Fibroblast of lung (primary cell): ENCODE measurements around the gene CMIP. TPM values are rescaled to one million over a fixed set of nuclear protein-coding genes. Genes with fewer than 3 reads are reported as not detected.

Experiments
- DNase-seq, 2 donors: peaks; one replicate each; pipeline versions ENCODE4 v3.0.0 to v3.0.0-alpha.2; 2010; ENCODE audit warnings: low read depth in 2 of 2
- H2AFZ ChIP-seq: 2 replicates; pipeline ENCODE4 v1.5.1; 2012; ENCODE audit warnings: low read length, control low read depth, inconsistent platforms
- H3K27ac ChIP-seq: 2 replicates; pipeline ENCODE4 v1.5.1; 2011; ENCODE audit warnings: low read length, control low read depth; ENCODE audit not compliant: insufficient read depth
- H3K27me3 ChIP-seq: 2 replicates; pipeline ENCODE4 v1.5.1; 2011; ENCODE audit warnings: mild to moderate bottlenecking, low read length; ENCODE audit not compliant: control insufficient read depth, insufficient read depth
- H3K36me3 ChIP-seq: 2 replicates; pipeline ENCODE4 v1.5.1; 2011; ENCODE audit warnings: low read length; ENCODE audit not compliant: control insufficient read depth, insufficient read depth
- H3K4me1 ChIP-seq: 2 replicates; pipeline ENCODE4 v1.5.1; 2011; ENCODE audit warnings: low read length; ENCODE audit not compliant: control insufficient read depth, insufficient read depth; ENCODE audit errors: extremely low read depth
- H3K4me2 ChIP-seq: 2 replicates; pipeline ENCODE4 v1.5.1; 2011; ENCODE audit warnings: low read length, control low read depth; ENCODE audit not compliant: insufficient read depth; ENCODE audit errors: extremely low read depth
- H3K4me3 ChIP-seq, 4 experiments: fragments of 200-600 bp in 1 of 4; sonication (generic) in 1 of 4; replicated peaks in 1 of 4; 2 replicates each; pipeline ENCODE4 v1.5.1; 2011 to 2016; ENCODE audit warnings: low read length in 4 of 4, low read depth in 3 of 4, mild to moderate bottlenecking in 3 of 4, control low read depth in 2 of 4, inconsistent platforms in 1 of 4, mixed read lengths in 1 of 4; ENCODE audit not compliant: insufficient read depth in 1 of 4; ENCODE audit errors: control extremely low read depth in 1 of 4
- H3K79me2 ChIP-seq: 2 replicates; pipeline ENCODE4 v1.5.1; 2012; ENCODE audit warnings: mild to moderate bottlenecking, low read length, inconsistent platforms; ENCODE audit not compliant: control insufficient read depth, insufficient read depth
- H3K9ac ChIP-seq: 2 replicates; pipeline ENCODE4 v1.5.1; 2011; ENCODE audit warnings: mild to moderate bottlenecking, low read length, control low read depth; ENCODE audit not compliant: insufficient read depth
- H3K9me3 ChIP-seq: 2 replicates; pipeline ENCODE4 v1.5.1; 2012; ENCODE audit warnings: low read depth, low read length; ENCODE audit not compliant: control insufficient read depth, insufficient read depth
- H4K20me1 ChIP-seq: 2 replicates; pipeline ENCODE4 v1.5.1; 2011; ENCODE audit warnings: low read length; ENCODE audit not compliant: control insufficient read depth, insufficient read depth; ENCODE audit errors: extremely low read depth
- EZH2 ChIP-seq: IDR thresholded peaks from 2 replicates; pipeline ENCODE4 v1.5.1; 2012; ENCODE audit warnings: low read length, control low read depth, mild to moderate bottlenecking; ENCODE audit errors: missing control alignments
- polyA plus RNA-seq, 2 donors: library from polyadenylated mRNA; depleted of rRNA in 1 of 2; stranded (reverse) in 1 of 2; unstranded in 1 of 2; fragments of >200 nt; gene quantifications; 2 replicates each; pipeline ENCODE4 v1.2.1, GENCODE V29; 2011 to 2012; ENCODE audit warnings: missing spikeins in 1 of 2
- total RNA-seq: library from RNA; depleted of rRNA; stranded (reverse); fragments of >200 nt; gene quantifications from 2 replicates; pipeline ENCODE4 v1.2.1, GENCODE V29; 2014
- TF ChIP-seq, protein P1 (sequence below), 2 donors: IDR thresholded peaks in 1 of 2; conservative IDR thresholded peaks in 1 of 2; 1 replicate in 1 of 2; 2 replicates in 1 of 2; pipeline ENCODE4 v1.5.1; 2011 to 2012; ENCODE audit warnings: low read length in 2 of 2, control low read depth in 1 of 2, inconsistent platforms in 1 of 2, low read depth in 1 of 2, mild to moderate bottlenecking in 1 of 2

CMIP gene
- total and polyA plus RNA-seq, 2 donors (not counting 1 experiment from before 2014, with no cell fraction given) = 1.9 to 5.1 TPM

DNA sequence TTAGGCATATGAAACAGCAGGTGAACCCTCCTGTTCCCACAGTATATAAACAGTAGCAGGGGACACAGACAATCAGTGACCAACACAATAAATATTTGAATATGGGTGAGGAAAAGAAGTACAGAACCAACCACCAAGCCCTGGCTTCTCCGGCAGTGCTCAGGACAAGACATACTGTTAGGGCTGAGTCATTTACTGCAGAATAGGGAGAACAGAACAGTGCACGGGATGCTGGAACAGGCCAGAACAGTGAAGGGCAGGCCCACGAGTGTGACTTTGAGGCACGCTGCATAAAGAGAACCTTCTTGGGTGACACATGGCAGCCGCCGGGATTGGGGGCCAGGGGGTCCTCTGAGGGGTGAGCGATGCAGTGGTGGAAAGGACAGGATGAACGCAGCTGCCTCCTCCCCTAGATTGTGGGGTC lies 160.4 kb downstream of the CMIP start:
- DNase-seq = peak; percentile 50 to 90
- Histone ChIP-seq H3K4me3 (no peak overlapping the region), H3K27me3 (no peaks in the 10 kb centered on the region), H3K9ac (no peak overlapping the region), H4K20me1 (no peaks in the 10 kb centered on the region), H3K4me2 (no peak overlapping the region), H3K27ac (no peak overlapping the region), H2AFZ (no peak overlapping the region), H3K79me2 (no peaks in the 10 kb centered on the region), H3K4me1 (peaks cover 5% of the 10 kb centered on the region), H3K9me3 (no peaks in the 10 kb centered on the region), H3K36me3 (no peaks in the 10 kb centered on the region)
- TF ChIP-seq, protein P1, sequence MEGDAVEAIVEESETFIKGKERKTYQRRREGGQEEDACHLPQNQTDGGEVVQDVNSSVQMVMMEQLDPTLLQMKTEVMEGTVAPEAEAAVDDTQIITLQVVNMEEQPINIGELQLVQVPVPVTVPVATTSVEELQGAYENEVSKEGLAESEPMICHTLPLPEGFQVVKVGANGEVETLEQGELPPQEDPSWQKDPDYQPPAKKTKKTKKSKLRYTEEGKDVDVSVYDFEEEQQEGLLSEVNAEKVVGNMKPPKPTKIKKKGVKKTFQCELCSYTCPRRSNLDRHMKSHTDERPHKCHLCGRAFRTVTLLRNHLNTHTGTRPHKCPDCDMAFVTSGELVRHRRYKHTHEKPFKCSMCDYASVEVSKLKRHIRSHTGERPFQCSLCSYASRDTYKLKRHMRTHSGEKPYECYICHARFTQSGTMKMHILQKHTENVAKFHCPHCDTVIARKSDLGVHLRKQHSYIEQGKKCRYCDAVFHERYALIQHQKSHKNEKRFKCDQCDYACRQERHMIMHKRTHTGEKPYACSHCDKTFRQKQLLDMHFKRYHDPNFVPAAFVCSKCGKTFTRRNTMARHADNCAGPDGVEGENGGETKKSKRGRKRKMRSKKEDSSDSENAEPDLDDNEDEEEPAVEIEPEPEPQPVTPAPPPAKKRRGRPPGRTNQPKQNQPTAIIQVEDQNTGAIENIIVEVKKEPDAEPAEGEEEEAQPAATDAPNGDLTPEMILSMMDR (conservative IDR thresholded peaks at IDR 0.05 in 1 of 2, IDR thresholded peaks at IDR 0.05 in 1 of 2; ENCODE audit: low read depth in 1 of 2, low read length in 2 of 2) = no peak
- no peak for TF ChIP-seq EZH2

DNA sequence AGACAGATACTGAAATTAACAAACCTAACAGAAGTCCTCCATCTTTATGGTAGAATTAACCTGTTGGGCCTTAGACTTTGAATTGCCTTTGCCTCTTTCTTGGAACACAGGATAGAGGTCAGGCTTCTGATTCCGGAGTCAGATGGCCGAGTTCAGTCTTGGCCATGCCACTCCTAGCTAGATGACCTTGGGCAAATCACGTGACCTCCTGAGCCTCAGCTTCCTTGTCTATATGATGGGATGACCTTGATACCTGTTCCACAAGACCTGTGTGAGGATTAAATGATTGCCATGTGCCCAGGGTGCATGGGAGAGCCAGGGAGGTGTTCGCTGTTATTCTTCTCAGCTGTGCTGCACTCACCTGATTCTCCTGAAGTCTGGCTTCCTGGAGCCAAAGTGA lies 161.4 kb downstream of the CMIP start:
- no peak overlapping the region for H3K9ac ChIP-seq
- no peaks in the 10 kb centered on the region for H3K27me3 ChIP-seq
- no peak for DNase-seq
- TF ChIP-seq EZH2 = no peak
- TF ChIP-seq, protein P1 (conservative IDR thresholded peaks at IDR 0.05 in 1 of 2, IDR thresholded peaks at IDR 0.05 in 1 of 2; ENCODE audit: low read depth in 1 of 2, low read length in 2 of 2) = no peak
- no peaks in the 10 kb centered on the region for H3K79me2 ChIP-seq
- peaks cover 9% of the 10 kb centered on the region for H3K4me1 ChIP-seq
- H3K4me2 ChIP-seq = no peak overlapping the region
- H3K27ac ChIP-seq = no peak overlapping the region
- H3K9me3 ChIP-seq = no peaks in the 10 kb centered on the region
- H3K36me3 ChIP-seq = no peaks in the 10 kb centered on the region
- no peak overlapping the region for H3K4me3 ChIP-seq
- H4K20me1 ChIP-seq = no peaks in the 10 kb centered on the region
- H2AFZ ChIP-seq = no peak overlapping the region

DNA sequence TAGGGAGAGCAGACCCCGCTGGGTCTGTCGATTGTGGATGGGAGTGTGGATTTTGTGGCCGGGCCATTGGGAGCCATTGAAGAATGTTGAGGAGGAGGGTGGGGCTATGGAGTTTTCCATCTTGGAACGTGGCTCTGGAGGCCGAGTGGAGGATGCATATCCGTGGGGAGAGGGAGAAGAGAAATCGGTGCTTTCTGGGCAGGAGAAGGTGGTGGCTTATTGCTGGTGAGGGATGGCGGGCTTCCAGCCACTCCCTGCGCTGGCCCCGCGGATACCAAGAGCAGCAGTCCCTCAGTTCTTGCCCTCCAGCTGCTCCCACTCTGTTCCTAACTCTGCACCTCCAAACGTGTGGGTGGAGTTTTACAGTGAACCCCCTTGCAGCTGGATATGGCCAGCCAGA lies 162.4 kb downstream of the CMIP start:
- H3K79me2 ChIP-seq = no peaks in the 10 kb centered on the region
- no peak overlapping the region for H3K27ac ChIP-seq
- no peaks in the 10 kb centered on the region for H3K36me3 ChIP-seq
- no peaks in the 10 kb centered on the region for H3K27me3 ChIP-seq
- H3K4me1 ChIP-seq = peaks cover 9% of the 10 kb centered on the region
- H4K20me1 ChIP-seq = no peaks in the 10 kb centered on the region
- DNase-seq = no peak
- no peak overlapping the region for H3K4me3 ChIP-seq
- H3K9me3 ChIP-seq = no peaks in the 10 kb centered on the region
- no peak overlapping the region for H3K4me2 ChIP-seq
- TF ChIP-seq, protein P1 (conservative IDR thresholded peaks at IDR 0.05 in 1 of 2, IDR thresholded peaks at IDR 0.05 in 1 of 2; ENCODE audit: low read depth in 1 of 2, low read length in 2 of 2) = no peak
- TF ChIP-seq EZH2 = no peak
- no peak overlapping the region for H2AFZ ChIP-seq
- no peak overlapping the region for H3K9ac ChIP-seq
